Caco-2 (cell line): ENCODE measurements around the gene MTOR. TPM values are rescaled to one million over a fixed set of nuclear protein-coding genes. Genes with fewer than 3 reads are reported as not detected.

Experiments
- BruUV-seq: library from RNA; stranded (reverse); fragments of 400-500 nt; replicated peaks from 2 replicates; lab custom pipeline; 2021; lab: Mats Ljungman, UMichigan
- CTCF ChIA-PET: fragments of 300-600 bp; sonication (Branson Sonifier 250); formaldehyde crosslinking; loops from one replicate; lab custom pipeline; 2022; ENCODE audit warnings: antibody characterized with exemption; lab: Charles Lee
- POLR2A ChIA-PET: fragments of 300-600 bp; sonication (Branson Sonifier 250); formaldehyde crosslinking; loops from one replicate; lab custom pipeline; 2022; ENCODE audit warnings: antibody characterized with exemption; lab: Charles Lee
- DNase-seq, 2 experiments: peaks; one replicate each; pipeline versions ENCODE4 v3.0.0 to v3.0.0-alpha.2; 2020 to 2022
- H3K27me3 ChIP-seq: replicated peaks from 2 replicates; pipeline ENCODE4 v1.6.0; 2011; ENCODE audit warnings: low read length; ENCODE audit not compliant: control insufficient read depth, insufficient read depth
- H3K36me3 ChIP-seq: 2 replicates; pipeline ENCODE4 v1.5.1; 2011; ENCODE audit warnings: low read length; ENCODE audit not compliant: control insufficient read depth, insufficient read depth
- H3K4me1 ChIP-seq: fragments of 250-450 bp; sonication (Bioruptor Pico); 2 replicates; pipeline ENCODE4 v1.5.1; 2020; ENCODE audit warnings: mild to moderate bottlenecking
- H3K4me3 ChIP-seq: 2 replicates; pipeline ENCODE4 v1.5.1; 2011; ENCODE audit warnings: low read depth, mild to moderate bottlenecking, control low read depth, low read length
- H3K9me3 ChIP-seq: fragments of 250-450 bp; sonication (Bioruptor Pico); 2 replicates; pipeline ENCODE4 v1.5.1; 2020; ENCODE audit warnings: mild to moderate bottlenecking, moderate library complexity
- H3K27ac Mint-ChIP-seq: one replicate; pipeline ENCODE4 v1.8.0; 2022; ENCODE audit warnings: mixed read lengths; ENCODE audit not compliant: unreplicated experiment
- H3K27me3 Mint-ChIP-seq: one replicate; pipeline ENCODE4 v1.8.0; 2022; ENCODE audit warnings: mixed read lengths; ENCODE audit not compliant: insufficient read depth, unreplicated experiment
- H3K36me3 Mint-ChIP-seq: one replicate; pipeline ENCODE4 v1.8.0; 2022; ENCODE audit warnings: mild to moderate bottlenecking, mixed read lengths; ENCODE audit not compliant: insufficient read depth, unreplicated experiment
- H3K4me1 Mint-ChIP-seq: one replicate; pipeline ENCODE4 v1.8.0; 2022; ENCODE audit warnings: low read depth, mixed read lengths; ENCODE audit not compliant: unreplicated experiment
- H3K4me3 Mint-ChIP-seq: one replicate; pipeline ENCODE4 v1.8.0; 2022; ENCODE audit warnings: mild to moderate bottlenecking, moderate library complexity, mixed read lengths; ENCODE audit not compliant: unreplicated experiment
- H3K9me3 Mint-ChIP-seq: one replicate; pipeline ENCODE4 v1.8.0; 2022; ENCODE audit warnings: mixed read lengths; ENCODE audit not compliant: unreplicated experiment
- CTCF ChIP-seq, 2 experiments: fragments of 200-600 bp in 1 of 2; IDR thresholded peaks; 1 replicate in 1 of 2; 2 replicates in 1 of 2; pipeline versions ENCODE4 v1.5.1 to v1.8.0; 2011 to 2022; ENCODE audit warnings: antibody characterized with exemption in 1 of 2, control low read depth in 1 of 2, inconsistent platforms in 1 of 2, low read depth in 1 of 2, low read length in 1 of 2, mild to moderate bottlenecking in 1 of 2, moderate library complexity in 1 of 2; ENCODE audit not compliant: insufficient read depth in 1 of 2, severe bottlenecking in 1 of 2, unreplicated experiment in 1 of 2
- intact Hi-C: fragments of 100-400 bp; cut with micrococcal nuclease; formaldehyde crosslinking; loops from one replicate; pipeline ENCODE4 v1.10.0; 2022; ENCODE audit not compliant: unreplicated experiment
- total RNA-seq: library from RNA; stranded (reverse); gene quantifications from 2 replicates; pipeline ENCODE4 v1.2.3, GENCODE V29; 2022

Gene MTOR
- total RNA-seq, 1 experiment from 2014 or later, result 45.7 TPM

DNA sequence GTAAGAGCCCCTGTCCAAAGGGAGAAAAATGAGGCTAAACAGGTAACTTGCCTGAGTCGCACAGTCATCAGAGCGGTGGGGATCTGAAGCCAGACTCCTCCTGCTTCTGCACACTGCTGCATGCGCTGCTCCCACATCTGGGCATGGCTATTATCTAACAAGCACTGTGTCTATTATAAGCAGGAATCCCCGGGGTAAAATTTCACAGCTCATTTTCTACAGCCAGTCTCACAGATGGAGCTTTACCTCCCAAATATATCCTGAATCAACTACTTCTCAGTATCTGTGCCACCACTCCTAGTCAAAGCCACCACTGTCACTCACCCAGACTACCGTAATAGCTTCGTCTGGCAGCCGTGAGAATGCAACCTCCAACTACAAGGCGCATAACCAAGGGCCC is 9.8 kb downstream of the MTOR start:
- ChIA-PET POLR2A (no interaction called here), CTCF (no interaction called here)
- Histone ChIP-seq H3K9me3 (no peaks in the 10 kb centered on the region), H3K36me3 (no peaks in the 10 kb centered on the region), H3K4me3 (no peak overlapping the region), H3K27me3 (no peaks in the 10 kb centered on the region), H3K4me1 (no peaks in the 10 kb centered on the region)
- DNase-seq, result no peak
- Mint-ChIP-seq H3K27ac (no peak overlapping the region), H3K36me3 (peaks cover 58% of the 10 kb centered on the region), H3K4me3 (no peak overlapping the region), H3K4me1 (no peaks in the 10 kb centered on the region), H3K27me3 (no peaks in the 10 kb centered on the region), H3K9me3 (no peaks in the 10 kb centered on the region)
- no peak for TF ChIP-seq CTCF (IDR thresholded peaks at IDR 0.05; ENCODE audit: insufficient read depth in 1 of 2, low read depth in 1 of 2, low read length in 1 of 2, severe bottlenecking in 1 of 2, unreplicated experiment in 1 of 2)
- intact Hi-C loops, result no loop called here
- no TSS peak for BruUV-seq

- Mint-ChIP-seq H3K4me1 (no peaks in the 10 kb centered on the region), H3K27me3 (no peaks in the 10 kb centered on the region), H3K27ac (no peak overlapping the region), H3K9me3 (no peaks in the 10 kb centered on the region), H3K36me3 (peaks cover 38% of the 10 kb centered on the region), H3K4me3 (no peak overlapping the region)
- no peaks in the 10 kb centered on the region for H3K9me3 ChIP-seq
- no peak for DNase-seq
- TF ChIP-seq CTCF (IDR thresholded peaks at IDR 0.05; ENCODE audit: insufficient read depth in 1 of 2, low read depth in 1 of 2, low read length in 1 of 2, severe bottlenecking in 1 of 2, unreplicated experiment in 1 of 2), result no peak
- no peak overlapping the region for H3K4me3 ChIP-seq
- intact Hi-C loops, result no loop called here
- no peaks in the 10 kb centered on the region for H3K4me1 ChIP-seq
- ChIA-PET CTCF (no interaction called here), POLR2A (no interaction called here)
- no TSS peak for BruUV-seq
- H3K36me3 ChIP-seq, result peaks cover 2% of the 10 kb centered on the region; the same call in 1 of the 2 replicates
- no peaks in the 10 kb centered on the region for H3K27me3 ChIP-seq
Measured at GRCh38 chr1:11248169-11248568, 14.2 kb downstream of the MTOR start.

GRCh38 chr1:11245904-11246719 is 16.2 kb downstream of the MTOR start:
- Mint-ChIP-seq H3K4me3 (no peak overlapping the region), H3K9me3 (no peaks in the 10 kb centered on the region), H3K36me3 (peaks cover 36% of the 10 kb centered on the region), H3K27me3 (no peaks in the 10 kb centered on the region), H3K4me1 (no peaks in the 10 kb centered on the region), H3K27ac (no peak overlapping the region)
- Histone ChIP-seq H3K4me3 (no peak overlapping the region), H3K9me3 (no peaks in the 10 kb centered on the region), H3K27me3 (no peaks in the 10 kb centered on the region), H3K4me1 (no peaks in the 10 kb centered on the region), H3K36me3 (peaks cover 4% of the 10 kb centered on the region; the same call in 1 of the 2 replicates)
- intact Hi-C loops, result no loop called here
- TF ChIP-seq CTCF (IDR thresholded peaks at IDR 0.05; ENCODE audit: insufficient read depth in 1 of 2, low read depth in 1 of 2, low read length in 1 of 2, severe bottlenecking in 1 of 2, unreplicated experiment in 1 of 2), result no peak
- DNase-seq, result no peak
- ChIA-PET POLR2A (no interaction called here), CTCF (interaction anchor here (0.6 kb wide), 1 partner anchor 55 kb away, joined by 3 read pairs; no protein-coding TSS in a partner anchor)
- no TSS peak for BruUV-seq
